ENCODE results near the gene SLIT1.

The SLIT1 gene

DNA sequence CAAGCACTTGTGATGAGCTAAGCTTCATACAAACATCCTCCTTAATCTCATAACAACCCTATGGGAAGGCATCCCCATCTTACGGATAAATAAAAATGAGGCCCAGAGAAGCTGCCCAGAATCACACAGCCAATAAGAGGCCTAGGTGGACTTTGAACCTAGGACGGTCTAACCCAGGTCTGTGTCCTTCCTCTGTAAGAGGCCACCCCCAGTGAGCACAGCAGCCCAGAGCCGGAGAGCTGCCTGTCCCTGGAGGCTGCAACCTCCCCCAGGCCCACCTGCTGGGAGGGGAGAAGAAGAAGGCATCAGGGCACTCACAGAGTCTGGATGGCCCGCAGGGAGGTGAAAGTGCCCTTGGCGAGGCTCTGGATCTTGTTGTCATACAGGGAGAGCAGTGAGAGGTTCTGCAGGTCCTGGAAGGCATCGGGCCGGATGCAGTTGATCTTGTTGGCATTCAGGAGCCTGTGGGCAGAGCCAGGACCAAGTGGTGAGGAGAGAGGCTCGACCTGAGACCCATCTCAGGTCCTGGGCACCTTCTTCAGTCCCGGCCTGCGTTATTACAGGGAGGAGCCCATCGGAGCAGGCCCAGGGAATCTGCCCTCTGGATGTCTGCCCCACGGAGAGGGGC is 129.6 kb downstream of the SLIT1 start:
- Histone ChIP-seq H3K4me2 (ENCODE audit: low read length) (no peak overlapping the region), H3K9me2 (ENCODE audit: low read depth, low read length) (no peaks in the 10 kb centered on the region), H4K20me1 (ENCODE audit: insufficient read depth, low read length) (no peaks in the 10 kb centered on the region), H3K79me2 (ENCODE audit: insufficient read depth, low read length) (no peaks in the 10 kb centered on the region), H3K4me3 (ENCODE audit: low read depth, low read length, poor library complexity, severe bottlenecking) (no peak overlapping the region), H3F3A (ENCODE audit: insufficient read depth, low read length) (no peaks in the 10 kb centered on the region), H3K9ac (ENCODE audit: low read length) (no peak overlapping the region), H3K27ac (ENCODE audit: low read depth, low read length, poor library complexity, severe bottlenecking) (no peak overlapping the region), H3K4me1 (ENCODE audit: insufficient read depth, low read length, severe bottlenecking) (no peaks in the 10 kb centered on the region), H3K36me3 (ENCODE audit: insufficient read depth, low read length) (peaks cover 9% of the 10 kb centered on the region; the same call in 1 of the 2 replicates), H3K9me3 (ENCODE audit: low read length) (no peaks in the 10 kb centered on the region), H3K27me3 (ENCODE audit: insufficient read depth, low read length) (no peaks in the 10 kb centered on the region), H2AFZ (ENCODE audit: low read length) (no peak overlapping the region)
- no peak for TF ChIP-seq EZH2 (IDR thresholded peaks at IDR 0.05; ENCODE audit: borderline replicate concordance, low read length)

DNA sequence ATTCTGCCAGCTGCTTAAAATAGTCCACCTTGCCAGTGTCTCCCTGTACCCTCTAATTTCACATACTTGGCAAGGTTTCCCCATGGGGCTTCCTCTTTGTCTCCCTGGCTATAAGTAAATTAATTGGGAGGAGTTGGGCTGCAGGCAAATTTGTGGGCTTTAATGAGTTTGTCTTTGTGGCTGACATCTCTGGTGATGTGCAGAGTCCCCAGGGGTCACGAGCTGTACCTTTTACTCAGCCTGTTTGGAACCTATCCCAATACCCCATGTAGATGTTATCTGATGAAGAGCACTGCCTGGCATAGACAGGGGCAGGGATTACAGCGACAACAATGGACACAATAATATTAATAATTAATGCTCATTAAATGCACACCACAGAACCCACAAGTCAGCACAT is 132.5 kb downstream of the SLIT1 start:
- Histone ChIP-seq H3K27ac (ENCODE audit: low read depth, low read length, poor library complexity, severe bottlenecking) (no peak overlapping the region), H3K9ac (ENCODE audit: low read length) (no peak overlapping the region), H3K4me3 (ENCODE audit: low read depth, low read length, poor library complexity, severe bottlenecking) (no peak overlapping the region), H3F3A (ENCODE audit: insufficient read depth, low read length) (no peaks in the 10 kb centered on the region), H3K79me2 (ENCODE audit: insufficient read depth, low read length) (no peaks in the 10 kb centered on the region), H3K27me3 (ENCODE audit: insufficient read depth, low read length) (no peaks in the 10 kb centered on the region), H2AFZ (ENCODE audit: low read length) (no peak overlapping the region), H3K9me3 (ENCODE audit: low read length) (no peaks in the 10 kb centered on the region), H3K9me2 (ENCODE audit: low read depth, low read length) (no peaks in the 10 kb centered on the region), H3K4me2 (ENCODE audit: low read length) (no peak overlapping the region), H4K20me1 (ENCODE audit: insufficient read depth, low read length) (no peaks in the 10 kb centered on the region), H3K4me1 (ENCODE audit: insufficient read depth, low read length, severe bottlenecking) (no peaks in the 10 kb centered on the region), H3K36me3 (ENCODE audit: insufficient read depth, low read length) (peaks cover 9% of the 10 kb centered on the region; the same call in 1 of the 2 replicates)
- TF ChIP-seq EZH2 (IDR thresholded peaks at IDR 0.05; ENCODE audit: borderline replicate concordance, low read length) = no peak
- TF ChIP-seq, protein P1, sequence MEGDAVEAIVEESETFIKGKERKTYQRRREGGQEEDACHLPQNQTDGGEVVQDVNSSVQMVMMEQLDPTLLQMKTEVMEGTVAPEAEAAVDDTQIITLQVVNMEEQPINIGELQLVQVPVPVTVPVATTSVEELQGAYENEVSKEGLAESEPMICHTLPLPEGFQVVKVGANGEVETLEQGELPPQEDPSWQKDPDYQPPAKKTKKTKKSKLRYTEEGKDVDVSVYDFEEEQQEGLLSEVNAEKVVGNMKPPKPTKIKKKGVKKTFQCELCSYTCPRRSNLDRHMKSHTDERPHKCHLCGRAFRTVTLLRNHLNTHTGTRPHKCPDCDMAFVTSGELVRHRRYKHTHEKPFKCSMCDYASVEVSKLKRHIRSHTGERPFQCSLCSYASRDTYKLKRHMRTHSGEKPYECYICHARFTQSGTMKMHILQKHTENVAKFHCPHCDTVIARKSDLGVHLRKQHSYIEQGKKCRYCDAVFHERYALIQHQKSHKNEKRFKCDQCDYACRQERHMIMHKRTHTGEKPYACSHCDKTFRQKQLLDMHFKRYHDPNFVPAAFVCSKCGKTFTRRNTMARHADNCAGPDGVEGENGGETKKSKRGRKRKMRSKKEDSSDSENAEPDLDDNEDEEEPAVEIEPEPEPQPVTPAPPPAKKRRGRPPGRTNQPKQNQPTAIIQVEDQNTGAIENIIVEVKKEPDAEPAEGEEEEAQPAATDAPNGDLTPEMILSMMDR (IDR thresholded peaks at IDR 0.05; ENCODE audit: low read length) = no peak

- Histone ChIP-seq H3K9me3 (ENCODE audit: low read length) (no peaks in the 10 kb centered on the region), H3F3A (ENCODE audit: insufficient read depth, low read length) (no peaks in the 10 kb centered on the region), H3K9me2 (ENCODE audit: low read depth, low read length) (no peaks in the 10 kb centered on the region), H3K79me2 (ENCODE audit: insufficient read depth, low read length) (no peaks in the 10 kb centered on the region), H3K36me3 (ENCODE audit: insufficient read depth, low read length) (peaks cover 9% of the 10 kb centered on the region; the same call in 1 of the 2 replicates), H3K4me2 (ENCODE audit: low read length) (no peak overlapping the region), H3K9ac (ENCODE audit: low read length) (no peak overlapping the region), H3K4me1 (ENCODE audit: insufficient read depth, low read length, severe bottlenecking) (no peaks in the 10 kb centered on the region), H3K4me3 (ENCODE audit: low read depth, low read length, poor library complexity, severe bottlenecking) (no peak overlapping the region), H3K27me3 (ENCODE audit: insufficient read depth, low read length) (no peaks in the 10 kb centered on the region), H3K27ac (ENCODE audit: low read depth, low read length, poor library complexity, severe bottlenecking) (no peak overlapping the region), H2AFZ (ENCODE audit: low read length) (no peak overlapping the region), H4K20me1 (ENCODE audit: insufficient read depth, low read length) (no peaks in the 10 kb centered on the region)
- TF ChIP-seq, protein P1 (IDR thresholded peaks at IDR 0.05; ENCODE audit: low read length) = no peak
- TF ChIP-seq EZH2 (IDR thresholded peaks at IDR 0.05; ENCODE audit: borderline replicate concordance, low read length) = no peak
These were observed 134.7 kb downstream of the SLIT1 start for GRCh38 chr10:97050956-97051496.
